ENCODE results near the gene OR51B5. TPM values are rescaled to one million over a fixed set of nuclear protein-coding genes. Genes with fewer than 3 reads are reported as not detected.
"Not testable (repeated sequence)": the region's sequence is repeated elsewhere in the genome, so short reads cannot be mapped to it uniquely, and the experiment has no call there.

Gene OR51B5
- total and polyA plus RNA-seq, 12 donors: 0.25 to 0.46 TPM; not detected in 10

GRCh38 chr11:5339771-5340322, 3.5 kb downstream of the OR51B5 start:
- Histone ChIP-seq H3K9me3 (no peaks in the 10 kb centered on the region), H3K4me3 (no peak overlapping the region), H3K27ac (no peak overlapping the region), H3K36me3 (no peaks in the 10 kb centered on the region), H3K4me1 (no peaks in the 10 kb centered on the region), H3K27me3 (no peaks in the 10 kb centered on the region)
- ATAC-seq (no peak), DNase-seq (no peak)
- intact Hi-C loops (cut with DNase I): no loop called here
- TF ChIP-seq CTCF (IDR thresholded peaks at IDR 0.05): no peak
- WGBS, 2 donors: 85 to 96% methylated on average over 1 of the region's 1 CpG

- H3K27me3 ChIP-seq; H3K36me3 ChIP-seq; ATAC-seq; H3K27ac ChIP-seq; DNase-seq; H3K4me3 ChIP-seq; H3K9me3 ChIP-seq; H3K4me1 ChIP-seq; intact Hi-C loops (cut with DNase I): not testable (repeated sequence)
- WGBS, 2 donors: 69 to 79% methylated on average over 1 of the region's 1 CpG
These were observed 6.1 kb downstream of the OR51B5 start for GRCh38 chr11:5337253-5337652.

GRCh38 chr11:5336331-5336730, 7.0 kb downstream of the OR51B5 start:
- DNase-seq (no peak), ATAC-seq (no peak)
- no peaks in the 10 kb centered on the region for H3K27me3 ChIP-seq
- TF ChIP-seq CTCF (IDR thresholded peaks at IDR 0.05): no peak
- H3K36me3 ChIP-seq: no peaks in the 10 kb centered on the region
- no peaks in the 10 kb centered on the region for H3K9me3 ChIP-seq
- intact Hi-C loops (cut with DNase I): no loop called here
- no peak overlapping the region for H3K4me3 ChIP-seq
- no peak overlapping the region for H3K27ac ChIP-seq
- H3K4me1 ChIP-seq: no peaks in the 10 kb centered on the region

- intact Hi-C loops (cut with DNase I): no loop called here
- no peaks in the 10 kb centered on the region for H3K36me3 ChIP-seq
- no peaks in the 10 kb centered on the region for H3K9me3 ChIP-seq
- ATAC-seq: no peak
- H3K27ac ChIP-seq: no peak overlapping the region
- no peaks in the 10 kb centered on the region for H3K4me1 ChIP-seq
- DNase-seq: no peak
- no peak overlapping the region for H3K4me3 ChIP-seq
- no peaks in the 10 kb centered on the region for H3K27me3 ChIP-seq
- no peak for TF ChIP-seq CTCF (IDR thresholded peaks at IDR 0.05)
- 32 to 35% methylated on average over 1 of the region's 1 CpG for WGBS, 2 donors
These were observed 8.2 kb downstream of the OR51B5 start for GRCh38 chr11:5335170-5335569.

- DNase-seq (no peak), ATAC-seq (no peak)
- WGBS, 2 donors: 71 to 74% methylated on average over 3 of the region's 3 CpGs
- no peak within 1 kb of the TSS for H3K27ac ChIP-seq
- H3K27me3 ChIP-seq: no peaks in the 10 kb centered on the region
- no peak for TF ChIP-seq CTCF (IDR thresholded peaks at IDR 0.05)
- no peak within 1 kb of the TSS for H3K4me3 ChIP-seq
- intact Hi-C loops (cut with DNase I): no loop called here
- H3K9me3 ChIP-seq: no peaks in the 10 kb centered on the region
- no peaks in the 10 kb centered on the region for H3K36me3 ChIP-seq
- no peaks in the 10 kb centered on the region for H3K4me1 ChIP-seq
These were observed 19.1 kb downstream of the OR51B5 start, which contains the start of gene OR51B2 for GRCh38 chr11:5324197-5324596. Gene OR51B2 (minus strand): TSS chr11:5324297. CDS start chr11:5324297, 0 bp downstream.
